B cell (primary cell): ENCODE data around the gene TRPV2. TPM values are rescaled to one million over a fixed set of nuclear protein-coding genes. Genes with fewer than 3 reads are reported as not detected.

Experiments used
- ATAC-seq: fragments of 200-7000 bp; cut with Tn5 transposase; one replicate; pipeline ENCODE4 v1.10.0; 2021; ENCODE audit warnings: low read depth, mild to moderate bottlenecking, moderate number of reproducible peaks, moderate library complexity
- CTCF ChIA-PET: fragments of 350-600 bp; sonication (Branson Sonifier 250); formaldehyde crosslinking; loops from one replicate; lab custom pipeline; 2021; ENCODE audit warnings: antibody characterized with exemption, inconsistent platforms; lab: Charles Lee
- POLR2A ChIA-PET: fragments of 350-600 bp; sonication (Branson Sonifier 250); formaldehyde crosslinking; loops from one replicate; lab custom pipeline; 2021; ENCODE audit warnings: antibody characterized with exemption; lab: Charles Lee
- DNase-seq: peaks from one replicate; pipeline ENCODE4 v3.0.0; 2013
- H2AFZ ChIP-seq: 2 replicates; pipeline ENCODE4 v1.6.1; 2012; ENCODE audit warnings: mild to moderate bottlenecking, low read depth, low read length; ENCODE audit not compliant: insufficient read depth, poor library complexity, severe bottlenecking
- H3K27ac ChIP-seq, 2 donors: 1 replicate in 1 of 2; 2 replicates in 1 of 2; pipeline ENCODE4 v1.5.1; 2012 to 2013; ENCODE audit warnings: low read length in 2 of 2, mild to moderate bottlenecking in 2 of 2, moderate library complexity in 1 of 2
- H3K27me3 ChIP-seq, 4 experiments: fragments of 200-600 bp in 1 of 4; sonication (generic) in 1 of 4; replicated peaks in 1 of 4; 1 replicate in 2 of 4; 2 replicates in 2 of 4; pipeline versions ENCODE4 v1.6.1 to v1.7.0; 2013 to 2016; ENCODE audit warnings: low read length in 3 of 4, mild to moderate bottlenecking in 2 of 4, mixed read lengths in 1 of 4, moderate library complexity in 1 of 4; ENCODE audit not compliant: insufficient read depth in 4 of 4, control insufficient read depth in 3 of 4; ENCODE audit errors: control extremely low read depth in 1 of 4
- H3K36me3 ChIP-seq, 2 experiments: replicated peaks in 1 of 2; 1 replicate in 1 of 2; 2 replicates in 1 of 2; pipeline versions ENCODE4 v1.6.1 to v1.7.1; 2013; ENCODE audit warnings: low read length in 1 of 2; ENCODE audit not compliant: insufficient read depth in 2 of 2, control insufficient read depth in 1 of 2; ENCODE audit errors: control extremely low read depth in 1 of 2, extremely low read depth in 1 of 2
- H3K4me1 ChIP-seq, 2 donors: fragments of 200-600 bp in 1 of 2; sonication (generic) in 1 of 2; 1 replicate in 1 of 2; 2 replicates in 1 of 2; pipeline versions ENCODE4 v1.5.1 to v1.6.1; 2013 to 2017; ENCODE audit warnings: low read length in 2 of 2; ENCODE audit not compliant: control insufficient read depth in 2 of 2, insufficient read depth in 2 of 2
- H3K4me2 ChIP-seq: replicated peaks from 2 replicates; pipeline ENCODE3; 2012; ENCODE audit warnings: mild to moderate bottlenecking, low read depth, low read length; ENCODE audit not compliant: poor library complexity, severe bottlenecking
- H3K4me3 ChIP-seq, 5 experiments: fragments of 200-600 bp in 1 of 5; sonication (generic) in 1 of 5; 1 replicate in 3 of 5; 2 replicates in 2 of 5; pipeline versions ENCODE4 v1.5.1 to v1.7.0; 2011 to 2016; ENCODE audit warnings: low read length in 4 of 5, mild to moderate bottlenecking in 4 of 5, low read depth in 2 of 5, control low read depth in 1 of 5, moderate library complexity in 1 of 5; ENCODE audit not compliant: insufficient read depth in 1 of 5; ENCODE audit errors: control extremely low read depth in 1 of 5, extremely low read depth in 1 of 5
- H3K79me2 ChIP-seq: fragments of 200-600 bp; sonication (generic); one replicate; pipeline ENCODE4 v1.6.0; 2016; ENCODE audit warnings: low read length; ENCODE audit not compliant: control insufficient read depth, insufficient read depth
- H3K9ac ChIP-seq: fragments of 200-600 bp; sonication (generic); 2 replicates; pipeline ENCODE4 v1.6.1; 2017; ENCODE audit warnings: mild to moderate bottlenecking, low read length, moderate library complexity
- H3K9me3 ChIP-seq, 3 donors: one replicate each; pipeline versions ENCODE4 v1.6.1 to v1.7.1; 2013; ENCODE audit warnings: low read length in 2 of 3; ENCODE audit not compliant: control insufficient read depth in 2 of 3, insufficient read depth in 1 of 3; ENCODE audit errors: control extremely low read depth in 1 of 3
- H4K20me1 ChIP-seq: 2 replicates; pipeline ENCODE4 v1.6.0; 2012; ENCODE audit warnings: mild to moderate bottlenecking, low read length; ENCODE audit not compliant: insufficient read depth, control insufficient read depth, poor library complexity, severe bottlenecking
- H3K27ac Mint-ChIP-seq: one replicate; pipeline ENCODE4 v1.8.0; 2021; ENCODE audit warnings: mixed read lengths
- H3K27me3 Mint-ChIP-seq: one replicate; pipeline ENCODE4 v1.8.0; 2021; ENCODE audit warnings: mixed read lengths
- H3K4me1 Mint-ChIP-seq: one replicate; pipeline ENCODE4 v1.8.0; 2021; ENCODE audit warnings: mixed read lengths
- H3K4me3 Mint-ChIP-seq: one replicate; pipeline ENCODE4 v1.8.0; 2021; ENCODE audit warnings: mixed read lengths
- H3K9me3 Mint-ChIP-seq: one replicate; pipeline ENCODE4 v1.8.0; 2022; ENCODE audit warnings: mixed read lengths; ENCODE audit not compliant: insufficient read depth
- CTCF ChIP-seq: fragments of 200-600 bp; IDR thresholded peaks from one replicate; pipeline ENCODE4 v1.8.0; 2022; ENCODE audit warnings: antibody characterized with exemption, mild to moderate bottlenecking
- EZH2 ChIP-seq: IDR thresholded peaks from 2 replicates; pipeline ENCODE4 v1.6.1; 2012; ENCODE audit warnings: borderline replicate concordance, low read depth, mild to moderate bottlenecking, moderate library complexity, low read length; ENCODE audit not compliant: insufficient read depth, poor library complexity, severe bottlenecking
- WGBS: methylation state at CpG from one replicate; pipeline ENCODE4 v1.1.5; 2013; ENCODE audit warnings: missing lambda C conversion rate; ENCODE audit not compliant: insufficient coverage; 5-methylcytosine and 5-hydroxymethylcytosine counted together
- intact Hi-C: fragments of 100-400 bp; cut with micrococcal nuclease; formaldehyde crosslinking; loops from one replicate; pipeline ENCODE4 v1.10.0; 2022
- polyA plus RNA-seq: library from polyadenylated mRNA; depleted of rRNA; stranded (reverse); fragments of >200 nt; gene quantifications from 2 replicates; pipeline ENCODE4 v1.2.3, GENCODE V29; 2012
- total RNA-seq, 2 donors: library from RNA; stranded (reverse); fragments of 120-200 nt in 1 of 2; gene quantifications; 1 replicate in 1 of 2; 2 replicates in 1 of 2; pipeline versions ENCODE4 v1.2.3 to v1.2.4, GENCODE V29; 2013 to 2022

Gene TRPV2
- total and polyA plus RNA-seq, 2 donors (not counting 1 experiment from before 2014, with no cell fraction given) = 58.6 to 89.0 TPM

GRCh38 chr17:16439303-16439791, 24.0 kb downstream of the TRPV2 start:
- peaks cover 43% of the 10 kb centered on the region for H3K4me1 Mint-ChIP-seq
- 1% methylated on average over 17 of the region's 25 CpGs for WGBS
- H3K27me3 Mint-ChIP-seq = no peaks in the 10 kb centered on the region
- CTCF ChIA-PET = interaction anchor here (1.4 to 3.6 kb wide), 5 partner anchors 11 to 76 kb away, joined by 4 to 19 read pairs (median 10); partner anchors contain the start of gene UBB
- intact Hi-C loops = loop anchor here (1.0 to 5.0 kb wide), 4 partner anchors 98 to 222 kb away; partner anchors contain the start of genes NCOR1 and PIGL
- H3K4me2 ChIP-seq = peak overlapping the region; percentile 87
- DNase-seq (peak; percentile 70), ATAC-seq (peak; percentile 1)
- no peak for TF ChIP-seq EZH2
- TF ChIP-seq CTCF = no peak
- POLR2A ChIA-PET = interaction anchor here (1.8 to 2.8 kb wide), 4 partner anchors 24 to 224 kb away, joined by 6 to 30 read pairs (median 8); partner anchors contain the start of genes NCOR1, TRPV2 and UBB
- no peaks in the 10 kb centered on the region for H3K27me3 ChIP-seq
- H3K9me3 Mint-ChIP-seq = no peaks in the 10 kb centered on the region
- peaks cover 8 to 32% of the 10 kb centered on the region in 2 experiments for H3K36me3 ChIP-seq
- peak overlapping the region; percentile 88 for H2AFZ ChIP-seq
- peak overlapping the region; percentile 93 for H3K9ac ChIP-seq
- H3K9me3 ChIP-seq = no peaks in the 10 kb centered on the region
- H3K27ac Mint-ChIP-seq = peak overlapping the region; percentile 96
- H3K4me3 ChIP-seq = peak overlapping the region; percentile 87 to 94 (median 88)
- peaks cover 29% of the 10 kb centered on the region for H4K20me1 ChIP-seq
- peak overlapping the region; percentile 99 for H3K4me3 Mint-ChIP-seq
- H3K79me2 ChIP-seq = peaks cover 48% of the 10 kb centered on the region
- H3K27ac ChIP-seq = peak overlapping the region; percentile 68 to 92
- H3K4me1 ChIP-seq = peaks cover 16 to 26% of the 10 kb centered on the region in 2 donors

- Histone ChIP-seq H3K36me3 (peaks cover 8 to 34% of the 10 kb centered on the region in 2 experiments), H3K9ac (peak overlapping the region; percentile 93), H3K4me2 (peak overlapping the region; percentile 87), H3K4me1 (peaks cover 16 to 26% of the 10 kb centered on the region in 2 donors), H3K79me2 (peaks cover 48% of the 10 kb centered on the region), H3K4me3 (peak overlapping the region; percentile 87 to 94 (median 88)), H4K20me1 (peaks cover 32% of the 10 kb centered on the region), H3K9me3 (no peaks in the 10 kb centered on the region), H3K27ac (peak overlapping the region; percentile 68 to 92), H3K27me3 (no peaks in the 10 kb centered on the region), H2AFZ (peak overlapping the region; percentile 88)
- intact Hi-C loops = loop anchor here (1.0 to 5.0 kb wide), 4 partner anchors 97 to 223 kb away; partner anchors contain the start of genes NCOR1 and PIGL
- Mint-ChIP-seq H3K9me3 (no peaks in the 10 kb centered on the region), H3K4me1 (peaks cover 43% of the 10 kb centered on the region), H3K27ac (peak overlapping the region; percentile 96), H3K4me3 (peak overlapping the region; percentile 99), H3K27me3 (no peaks in the 10 kb centered on the region)
- POLR2A ChIA-PET = interaction anchor here (2.8 kb wide), 1 partner anchor 59 kb away, joined by 30 read pairs; the partner anchor contains the start of gene UBB
- 2% methylated on average over 6 of the region's 10 CpGs for WGBS
- CTCF ChIA-PET = interaction anchor here (0.9 to 3.6 kb wide), 5 partner anchors 12 to 81 kb away, joined by 3 to 19 read pairs (median 5); partner anchors contain the start of gene TRPV2
- ATAC-seq (no peak), DNase-seq (peak; percentile 68)
- TF ChIP-seq CTCF = no peak
- TF ChIP-seq EZH2 = no peak
Measured at GRCh38 chr17:16439811-16440351, 24.5 kb downstream of the TRPV2 start.
